SIG-M5 treated with dmso at 0.1 percent for 504 hours (cell line): ENCODE results near the gene NRXN3.

ENCODE experiments used
- DNase-seq: peaks from one replicate; lab custom pipeline; 2025; ENCODE audit not compliant: unreplicated experiment; lab: John Stamatoyannopoulos, UW

The NRXN3 gene

GRCh38 chr14:78700236-78700635 is 530.1 kb downstream of the NRXN3 start:
- peak; percentile 1 for DNase-seq

- no peak for DNase-seq
Measured at GRCh38 chr14:78701246-78701645, 531.1 kb downstream of the NRXN3 start.

- DNase-seq = no peak
Measured at GRCh38 chr14:78704965-78705364, 534.8 kb downstream of the NRXN3 start.

GRCh38 chr14:78705989-78706388 is 535.8 kb downstream of the NRXN3 start:
- no peak for DNase-seq

- DNase-seq = peak; percentile 17
Measured at GRCh38 chr14:78709795-78710557, 539.8 kb downstream of the NRXN3 start.

- no peak for DNase-seq
Measured at GRCh38 chr14:78710963-78711362, 540.8 kb downstream of the NRXN3 start.

GRCh38 chr14:78713716-78714115 is 543.5 kb downstream of the NRXN3 start:
- DNase-seq = no peak

- no peak for DNase-seq
Measured at GRCh38 chr14:78714711-78715110, 544.5 kb downstream of the NRXN3 start.

- no peak for DNase-seq
Measured at GRCh38 chr14:78721756-78722480, 551.7 kb downstream of the NRXN3 start.

GRCh38 chr14:78725086-78725485 is 554.9 kb downstream of the NRXN3 start:
- DNase-seq = no peak

- no peak for DNase-seq
Measured at GRCh38 chr14:78737116-78737515, 566.9 kb downstream of the NRXN3 start.

GRCh38 chr14:78737601-78738000 is 567.4 kb downstream of the NRXN3 start:
- no peak for DNase-seq

GRCh38 chr14:78746086-78746595 is 576.0 kb downstream of the NRXN3 start:
- DNase-seq = no peak

GRCh38 chr14:78747813-78748212 is 577.6 kb downstream of the NRXN3 start:
- no peak for DNase-seq

GRCh38 chr14:78752518-78753188 is 582.5 kb downstream of the NRXN3 start:
- DNase-seq = no peak

GRCh38 chr14:78754059-78754458 is 583.9 kb downstream of the NRXN3 start:
- DNase-seq = no peak

- DNase-seq = no peak
Measured at GRCh38 chr14:78758333-78758732, 588.2 kb downstream of the NRXN3 start.

- no peak for DNase-seq
Measured at GRCh38 chr14:78762331-78762730, 592.2 kb downstream of the NRXN3 start.

GRCh38 chr14:78763746-78764145 is 593.6 kb downstream of the NRXN3 start:
- DNase-seq = no peak

GRCh38 chr14:78764240-78764639 is 594.1 kb downstream of the NRXN3 start:
- no peak for DNase-seq

GRCh38 chr14:78764645-78765044 is 594.5 kb downstream of the NRXN3 start:
- DNase-seq = no peak

- no peak for DNase-seq
Measured at GRCh38 chr14:78767436-78767835, 597.3 kb downstream of the NRXN3 start.
